ENCODE measurements around the gene VN1R4.
"Not testable (repeated sequence)": the region's sequence is repeated elsewhere in the genome, so short reads cannot be mapped to it uniquely, and the experiment has no call there.

Gene VN1R4

GRCh38 chr19:53267623-53268022 lies at the start of gene VN1R4:
TSS of gene VN1R4 (minus strand) at chr19:53267723. CDS start at chr19:53267665, 58 bp downstream.
- DNase-seq, result not testable (repeated sequence)

GRCh38 chr19:53311897-53312296 lies 44.4 kb upstream of the VN1R4 start:
- no peak for DNase-seq

GRCh38 chr19:53311044-53311443 lies 43.5 kb upstream of the VN1R4 start:
- no peak for DNase-seq

GRCh38 chr19:53308339-53308811 lies 40.9 kb upstream of the VN1R4 start:
- DNase-seq, result no peak

GRCh38 chr19:53301341-53301740 lies 33.8 kb upstream of the VN1R4 start:
- DNase-seq, result not testable (repeated sequence)

GRCh38 chr19:53294786-53295441 lies 27.4 kb upstream of the VN1R4 start:
- DNase-seq, result no peak

- no peak for DNase-seq
Observed at GRCh38 chr19:53290758-53291549, 23.4 kb upstream of the VN1R4 start.

GRCh38 chr19:53285087-53285486 lies 17.6 kb upstream of the VN1R4 start:
- DNase-seq, result no peak

GRCh38 chr19:53281947-53282346 lies 14.4 kb upstream of the VN1R4 start:
- not testable (repeated sequence) for DNase-seq

- no peak for DNase-seq
Observed at GRCh38 chr19:53275480-53275879, 8.0 kb upstream of the VN1R4 start.

- DNase-seq, result no peak
Observed at GRCh38 chr19:53272044-53272443, 4.5 kb upstream of the VN1R4 start.

- not testable (repeated sequence) for DNase-seq
Observed at GRCh38 chr19:53269861-53270260, 2.3 kb upstream of the VN1R4 start.

GRCh38 chr19:53257715-53258342 lies 9.7 kb downstream of the VN1R4 start, which contains the start of gene VN1R2:
TSS of gene VN1R2 (plus strand) at chr19:53258292. CDS start at chr19:53258376, 84 bp downstream.
- not testable (repeated sequence) for DNase-seq

GRCh38 chr19:53254411-53255341 lies 12.8 kb downstream of the VN1R4 start, which contains the start of gene ZNF677:
TSS of gene ZNF677 (minus strand) at chr19:53254873. CDS start at chr19:53251550, 3,323 bp downstream.
- peak; percentile 75 for DNase-seq

GRCh38 chr19:53246498-53246897 lies 21.0 kb downstream of the VN1R4 start:
- DNase-seq, result no peak

GRCh38 chr19:53237114-53237777 lies 30.3 kb downstream of the VN1R4 start:
- no peak for DNase-seq

- DNase-seq, result no peak
Observed at GRCh38 chr19:53224606-53225005, 42.9 kb downstream of the VN1R4 start.

GRCh38 chr19:53222716-53223115 lies 44.8 kb downstream of the VN1R4 start:
- DNase-seq, result not testable (repeated sequence)

Measured in stimulated activated naive CD4-positive, alpha-beta T cell treated with Interleukin-2 at 50 U/mL for 16 hours (primary cell).